ENCODE results near the gene RAB5B.
"Not testable (repeated sequence)": the region's sequence is repeated elsewhere in the genome, so short reads cannot be mapped to it uniquely, and the experiment has no call there.

Gene RAB5B

GRCh38 chr12:55984861-55985260, 11.0 kb downstream of the RAB5B start:
- TF ChIP-seq CTCF (IDR thresholded peaks at IDR 0.05; ENCODE audit: control extremely low read depth, extremely low read depth, low read depth, missing control alignments): no peak
- ChIA-PET CTCF (interaction anchor here (1.0 to 9.1 kb wide), 8 partner anchors 10 to 247 kb away, joined by 3 to 140 read pairs (median 4); partner anchors contain the start of genes ORMDL2, SARNP and SUOX), POLR2A (interaction anchor here (1.1 kb wide), 1 partner anchor 11 kb away, joined by 3 read pairs; no protein-coding TSS in a partner anchor)
- DNase-seq (ENCODE audit: extremely low spot score): no peak

- POLR2A ChIA-PET: interaction anchor here (1.6 kb wide), 1 partner anchor 12 kb away, joined by 5 read pairs; the partner anchor contains the start of gene SUOX
- TF ChIP-seq CTCF (IDR thresholded peaks at IDR 0.05; ENCODE audit: control extremely low read depth, extremely low read depth, low read depth, missing control alignments): no peak
- CTCF ChIA-PET: interaction anchor here (1.0 to 9.1 kb wide), 8 partner anchors 9 to 168 kb away, joined by 3 to 140 read pairs (median 4); partner anchors contain the start of genes ORMDL2, SARNP and SUOX
- no peak for DNase-seq (ENCODE audit: extremely low spot score)
Measured at GRCh38 chr12:55985341-55985740, 11.5 kb downstream of the RAB5B start.

GRCh38 chr12:55985976-55986375, 12.1 kb downstream of the RAB5B start:
- CTCF ChIA-PET: interaction anchor here (1.0 to 9.1 kb wide), 5 partner anchors 9 to 168 kb away, joined by 3 to 140 read pairs (median 4); partner anchors contain the start of genes ORMDL2, SARNP and SUOX
- not testable (repeated sequence) for DNase-seq (ENCODE audit: extremely low spot score)
- POLR2A ChIA-PET: interaction anchor here (1.0 to 1.6 kb wide), 2 partner anchors 11 to 12 kb away, joined by 5 to 6 read pairs; partner anchors contain the start of genes RAB5B and SUOX

GRCh38 chr12:55991110-55991509, 17.2 kb downstream of the RAB5B start:
- ChIA-PET POLR2A (interaction anchor here (1.7 kb wide), 1 partner anchor 17 kb away, joined by 4 read pairs; the partner anchor contains the start of gene RAB5B), CTCF (interaction anchor here (1.0 to 1.8 kb wide), 7 partner anchors 9 to 253 kb away, joined by 4 to 10 read pairs (median 5); partner anchors contain the start of genes IKZF4 and RAB5B)
- TF ChIP-seq CTCF (IDR thresholded peaks at IDR 0.05; ENCODE audit: control extremely low read depth, extremely low read depth, low read depth, missing control alignments): no peak
- DNase-seq (ENCODE audit: extremely low spot score): no peak

- no peak for TF ChIP-seq CTCF (IDR thresholded peaks at IDR 0.05; ENCODE audit: control extremely low read depth, extremely low read depth, low read depth, missing control alignments)
- ChIA-PET CTCF (interaction anchor here (1.4 to 4.3 kb wide), 3 partner anchors 10 to 36 kb away, joined by 7 to 140 read pairs (median 9); partner anchors contain the start of gene RAB5B), POLR2A (interaction anchor here (0.8 kb wide), 1 partner anchor 92 kb away, joined by 6 read pairs; no protein-coding TSS in a partner anchor)
- no peak for DNase-seq (ENCODE audit: extremely low spot score)
Measured at GRCh38 chr12:55993230-55993853, 19.5 kb downstream of the RAB5B start.

GRCh38 chr12:55995366-55995765, 21.5 kb downstream of the RAB5B start:
- no peak for TF ChIP-seq CTCF (IDR thresholded peaks at IDR 0.05; ENCODE audit: control extremely low read depth, extremely low read depth, low read depth, missing control alignments)
- ChIA-PET POLR2A (interaction anchor here (2.3 kb wide), 1 partner anchor 21 kb away, joined by 11 read pairs; the partner anchor contains the start of gene RAB5B), CTCF (interaction anchor here (0.7 to 6.8 kb wide), 41 partner anchors 12 to 271 kb away, joined by 3 to 140 read pairs (median 6); partner anchors contain the start of genes CD63, COQ10A, DNAJC14 and GDF11)

More at GRCh38 chr12:55995366-55995765, 21.5 kb downstream of the RAB5B start:
- DNase-seq (ENCODE audit: extremely low spot score): no peak
